Activated T-cell treated with anti-CD3 and anti-CD28 coated beads for 1 hour (primary cell): ENCODE measurements around the gene LATS2.
"Not testable (repeated sequence)": the region's sequence is repeated elsewhere in the genome, so short reads cannot be mapped to it uniquely, and the experiment has no call there.

Experiments
- DNase-seq: peaks from one replicate; pipeline ENCODE4 v3.0.0-alpha.2; 2020; ENCODE audit warnings: low read depth

The LATS2 gene

GRCh38 chr13:21075379-21076249, 14.2 kb upstream of the LATS2 start:
- no peak for DNase-seq

- no peak for DNase-seq
Observed at GRCh38 chr13:21075011-21075378, 13.6 kb upstream of the LATS2 start.

GRCh38 chr13:21074546-21074945, 13.2 kb upstream of the LATS2 start:
- no peak for DNase-seq

- DNase-seq: no peak
Observed at GRCh38 chr13:21071924-21072323, 10.5 kb upstream of the LATS2 start.

GRCh38 chr13:21071015-21071414, 9.6 kb upstream of the LATS2 start:
- no peak for DNase-seq

- DNase-seq: no peak
Observed at GRCh38 chr13:21069561-21070004, 8.2 kb upstream of the LATS2 start.

GRCh38 chr13:21067848-21068247, 6.5 kb upstream of the LATS2 start:
- DNase-seq: no peak

GRCh38 chr13:21066946-21067345, 5.6 kb upstream of the LATS2 start:
- no peak for DNase-seq

- DNase-seq: no peak
Observed at GRCh38 chr13:21065686-21066085, 4.3 kb upstream of the LATS2 start.

GRCh38 chr13:21063031-21063430, 1.6 kb upstream of the LATS2 start:
- no peak for DNase-seq

- DNase-seq: no peak
Observed at GRCh38 chr13:21060338-21061028, 903 bp downstream of the LATS2 start.

- no peak for DNase-seq
Observed at GRCh38 chr13:21059641-21060337, 1.6 kb downstream of the LATS2 start.

GRCh38 chr13:21058361-21058760, 3.0 kb downstream of the LATS2 start:
- no peak for DNase-seq

- no peak for DNase-seq
Observed at GRCh38 chr13:21055511-21056045, 5.8 kb downstream of the LATS2 start.

- no peak for DNase-seq
Observed at GRCh38 chr13:21055016-21055415, 6.4 kb downstream of the LATS2 start.

GRCh38 chr13:21054313-21054712, 7.1 kb downstream of the LATS2 start:
- no peak for DNase-seq

GRCh38 chr13:21053231-21053630, 8.2 kb downstream of the LATS2 start:
- no peak for DNase-seq

GRCh38 chr13:21051675-21052074, 9.7 kb downstream of the LATS2 start:
- DNase-seq: no peak

- no peak for DNase-seq
Observed at GRCh38 chr13:21050288-21051197, 10.8 kb downstream of the LATS2 start.

- not testable (repeated sequence) for DNase-seq
Observed at GRCh38 chr13:21049731-21050130, 11.7 kb downstream of the LATS2 start.

GRCh38 chr13:21048901-21049698, 12.3 kb downstream of the LATS2 start:
- no peak for DNase-seq
